Activated T-cell treated with anti-CD3 and anti-CD28 coated beads for 1 hour (primary cell): ENCODE data around the gene CLASP2.
"Not testable (repeated sequence)": the region's sequence is repeated elsewhere in the genome, so short reads cannot be mapped to it uniquely, and the experiment has no call there.

Experiments used
- DNase-seq: peaks from one replicate; pipeline ENCODE4 v3.0.0-alpha.2; 2020; ENCODE audit warnings: low read depth

CLASP2 gene

GRCh38 chr3:33541918-33542317 lies 176.1 kb downstream of the CLASP2 start:
- DNase-seq: no peak

GRCh38 chr3:33538678-33539339 lies 179.2 kb downstream of the CLASP2 start:
- no peak for DNase-seq

- no peak for DNase-seq
Measured at GRCh38 chr3:33537133-33537532, 180.9 kb downstream of the CLASP2 start.

- no peak for DNase-seq
Measured at GRCh38 chr3:33526787-33527186, 191.3 kb downstream of the CLASP2 start.

GRCh38 chr3:33525232-33525631 lies 192.8 kb downstream of the CLASP2 start:
- DNase-seq: no peak

GRCh38 chr3:33523093-33523667 lies 194.9 kb downstream of the CLASP2 start:
- DNase-seq: no peak

- no peak for DNase-seq
Measured at GRCh38 chr3:33521736-33522135, 196.3 kb downstream of the CLASP2 start.

- no peak for DNase-seq
Measured at GRCh38 chr3:33513262-33513863, 204.7 kb downstream of the CLASP2 start.

- DNase-seq: no peak
Measured at GRCh38 chr3:33505027-33505426, 213.0 kb downstream of the CLASP2 start.

GRCh38 chr3:33496449-33496848 lies 221.6 kb downstream of the CLASP2 start:
- DNase-seq: no peak

GRCh38 chr3:33491721-33492120 lies 226.3 kb downstream of the CLASP2 start:
- DNase-seq: no peak

- no peak for DNase-seq
Measured at GRCh38 chr3:33490641-33491241, 227.3 kb downstream of the CLASP2 start.

GRCh38 chr3:33488683-33489082 lies 229.4 kb downstream of the CLASP2 start:
- DNase-seq: no peak

GRCh38 chr3:33488246-33488645 lies 229.8 kb downstream of the CLASP2 start:
- no peak for DNase-seq

- no peak for DNase-seq
Measured at GRCh38 chr3:33482111-33482521, 235.9 kb downstream of the CLASP2 start.

GRCh38 chr3:33474896-33475295 lies 243.2 kb downstream of the CLASP2 start:
- DNase-seq: no peak

- no peak for DNase-seq
Measured at GRCh38 chr3:33473813-33474212, 244.2 kb downstream of the CLASP2 start.

GRCh38 chr3:33467786-33468185 lies 250.3 kb downstream of the CLASP2 start:
- no peak for DNase-seq

- DNase-seq: no peak
Measured at GRCh38 chr3:33461097-33461496, 257.0 kb downstream of the CLASP2 start.

GRCh38 chr3:33459577-33459976 lies 258.5 kb downstream of the CLASP2 start:
- DNase-seq: not testable (repeated sequence)

GRCh38 chr3:33458446-33458845 lies 259.6 kb downstream of the CLASP2 start:
- no peak for DNase-seq

GRCh38 chr3:33456756-33457155 lies 261.3 kb downstream of the CLASP2 start:
- no peak for DNase-seq

GRCh38 chr3:33453331-33453761 lies 264.7 kb downstream of the CLASP2 start:
- DNase-seq: no peak
